Activated T-cell treated with anti-CD3 and anti-CD28 coated beads for 48 hours (primary cell): ENCODE data around the gene ABHD17C.
"Not testable (repeated sequence)": the region's sequence is repeated elsewhere in the genome, so short reads cannot be mapped to it uniquely, and the experiment has no call there.

ENCODE experiments used
- DNase-seq: peaks from one replicate; pipeline ENCODE4 v3.0.0-alpha.2; 2020; ENCODE audit warnings: low read depth

The ABHD17C gene

GRCh38 chr15:80730926-80731325 is 35.8 kb downstream of the ABHD17C start:
- DNase-seq = no peak

- DNase-seq = no peak
Measured at GRCh38 chr15:80732167-80732566, 37.1 kb downstream of the ABHD17C start.

DNA sequence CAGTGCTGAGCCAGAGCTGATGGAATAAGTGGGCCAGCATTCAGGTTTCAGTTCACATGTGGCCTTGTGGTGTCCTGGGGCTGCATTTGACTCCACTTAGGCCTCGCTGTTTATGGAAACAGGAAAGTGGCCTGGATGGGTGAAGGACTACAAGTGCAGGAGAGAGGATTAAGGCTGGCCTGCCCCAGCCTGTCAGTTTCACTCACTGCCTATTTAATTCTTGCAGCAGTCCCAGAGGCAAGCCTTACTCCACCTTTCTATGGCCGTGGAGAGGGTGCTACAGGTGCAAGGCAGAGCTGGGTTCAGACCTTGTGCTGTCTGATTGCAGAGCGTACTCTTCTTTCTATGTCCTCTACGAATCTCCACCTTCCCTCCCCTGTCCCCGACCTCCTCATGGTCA is 37.7 kb downstream of the ABHD17C start:
- DNase-seq = no peak

DNA sequence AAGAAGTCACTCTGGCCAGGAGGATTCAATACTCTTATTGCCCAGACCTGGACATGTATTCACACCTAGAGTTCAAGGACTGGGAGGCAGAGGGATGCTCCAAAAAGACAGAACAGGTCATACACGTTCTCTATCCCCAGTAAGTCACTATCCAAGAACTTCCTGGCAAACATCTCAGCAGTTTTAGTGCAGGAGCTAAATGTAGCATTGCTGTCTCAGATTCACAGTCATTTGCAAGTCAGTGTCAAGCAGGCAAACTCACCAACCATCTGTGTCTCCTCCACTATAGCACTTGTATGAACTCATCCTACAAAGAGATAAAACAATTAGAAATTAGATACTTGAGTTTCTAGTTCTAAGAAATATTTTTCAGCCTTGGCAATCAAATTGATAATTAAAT is 38.4 kb downstream of the ABHD17C start:
- DNase-seq = no peak

- no peak for DNase-seq
Measured at GRCh38 chr15:80735344-80735743, 40.2 kb downstream of the ABHD17C start.

DNA sequence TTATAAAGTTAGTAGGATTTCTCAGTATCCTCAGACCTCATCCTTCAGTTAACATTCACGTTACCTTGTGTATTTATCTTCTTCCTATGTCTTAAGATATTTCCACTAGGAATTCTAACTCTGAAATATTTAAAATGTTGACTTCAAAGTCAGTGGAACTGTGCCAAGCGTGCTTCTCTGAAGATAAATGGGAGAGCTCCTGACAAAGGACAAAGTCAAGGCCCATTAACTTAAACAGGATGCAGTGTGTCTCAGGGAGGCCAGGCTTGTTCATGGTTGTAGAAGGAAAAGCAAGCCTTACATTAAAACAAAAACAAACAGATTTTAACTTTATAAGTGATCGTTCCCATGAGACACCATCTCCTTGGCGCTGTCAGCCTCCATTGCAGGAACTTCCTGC is 41.5 kb downstream of the ABHD17C start:
- no peak for DNase-seq

DNA sequence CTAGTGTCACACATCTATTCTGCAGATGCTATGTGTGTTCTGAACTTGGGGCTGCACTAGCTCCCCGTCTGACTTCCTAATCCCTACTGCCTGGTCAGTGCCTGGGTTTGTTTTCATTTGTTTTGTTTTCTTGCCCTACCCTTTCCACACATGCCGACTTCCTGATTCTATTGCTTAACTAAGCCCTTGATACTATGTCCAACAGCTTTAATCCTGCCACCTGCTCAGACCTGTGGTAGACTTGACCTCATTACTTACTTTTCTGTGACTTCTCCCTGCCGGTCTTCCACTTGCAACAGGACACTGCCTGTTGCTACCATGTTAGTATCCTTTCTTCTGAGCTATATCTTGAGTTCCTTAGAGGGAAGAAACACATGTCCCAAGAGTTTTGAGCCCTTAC is 44.8 kb downstream of the ABHD17C start:
- no peak for DNase-seq

- no peak for DNase-seq
Measured at GRCh38 chr15:80742081-80742480, 47.0 kb downstream of the ABHD17C start.

GRCh38 chr15:80743189-80743833 is 48.2 kb downstream of the ABHD17C start:
- no peak for DNase-seq

DNA sequence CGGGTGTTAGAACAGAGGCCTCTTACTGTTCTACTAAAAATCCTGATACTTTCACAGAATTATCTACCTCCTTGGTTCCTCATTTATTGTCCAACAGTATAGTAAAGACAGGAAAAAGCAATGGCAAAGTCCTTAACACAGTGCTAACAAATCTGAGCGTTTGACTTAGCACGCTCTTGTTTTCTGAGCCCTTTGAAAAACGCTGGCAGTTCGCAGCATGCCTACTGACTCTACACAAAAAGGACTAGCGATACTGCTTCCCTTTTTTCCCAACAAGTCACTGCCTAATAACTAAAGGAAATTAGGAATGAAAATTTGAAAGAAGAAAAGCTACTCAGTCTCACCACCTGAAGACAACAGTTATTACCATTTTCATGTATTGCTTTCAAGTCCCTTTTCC is 49.3 kb downstream of the ABHD17C start:
- no peak for DNase-seq

- DNase-seq = no peak
Measured at GRCh38 chr15:80744826-80745225, 49.7 kb downstream of the ABHD17C start.

DNA sequence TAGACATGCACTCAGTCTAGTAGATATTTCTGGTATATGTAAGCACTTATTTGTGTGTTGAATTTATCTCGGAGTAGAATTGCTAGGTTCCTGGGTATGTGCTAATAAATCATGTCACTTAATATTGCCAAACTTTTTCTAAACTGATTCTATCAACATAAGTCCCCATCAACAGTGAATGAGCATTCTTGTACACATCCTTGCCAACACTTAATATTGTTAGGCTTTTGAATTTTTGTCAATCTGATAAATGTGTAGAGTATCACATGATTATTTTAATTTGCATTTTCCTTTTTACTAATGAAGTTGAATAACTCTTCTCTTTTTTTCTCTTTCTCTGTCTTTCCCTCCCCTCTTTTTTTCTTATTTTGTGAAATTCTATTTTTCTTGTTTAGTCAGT is 50.8 kb downstream of the ABHD17C start:
- no peak for DNase-seq

- no peak for DNase-seq
Measured at GRCh38 chr15:80747317-80748053, 52.4 kb downstream of the ABHD17C start.

DNA sequence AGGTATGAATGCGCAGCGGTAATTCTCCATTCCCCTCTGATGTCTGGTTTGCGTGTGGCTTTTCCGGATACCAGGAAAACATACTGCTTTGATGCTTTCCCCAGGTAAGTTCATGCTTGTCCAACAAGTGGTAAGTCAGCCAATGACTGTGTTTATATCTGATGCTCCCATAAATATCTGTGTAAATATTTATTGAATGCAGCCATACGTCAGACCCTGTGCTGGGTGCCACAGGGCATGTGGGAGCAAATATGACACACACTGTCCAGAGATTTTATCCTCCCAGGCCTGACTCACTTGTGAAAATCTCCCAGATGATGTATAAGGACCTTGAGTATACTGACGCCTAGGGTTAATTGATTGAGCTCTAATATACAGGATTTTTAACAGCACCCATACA is 54.5 kb downstream of the ABHD17C start:
- DNase-seq = no peak

GRCh38 chr15:80750575-80750974 is 55.5 kb downstream of the ABHD17C start:
- no peak for DNase-seq

- DNase-seq = no peak
Measured at GRCh38 chr15:80752204-80752603, 57.1 kb downstream of the ABHD17C start.

DNA sequence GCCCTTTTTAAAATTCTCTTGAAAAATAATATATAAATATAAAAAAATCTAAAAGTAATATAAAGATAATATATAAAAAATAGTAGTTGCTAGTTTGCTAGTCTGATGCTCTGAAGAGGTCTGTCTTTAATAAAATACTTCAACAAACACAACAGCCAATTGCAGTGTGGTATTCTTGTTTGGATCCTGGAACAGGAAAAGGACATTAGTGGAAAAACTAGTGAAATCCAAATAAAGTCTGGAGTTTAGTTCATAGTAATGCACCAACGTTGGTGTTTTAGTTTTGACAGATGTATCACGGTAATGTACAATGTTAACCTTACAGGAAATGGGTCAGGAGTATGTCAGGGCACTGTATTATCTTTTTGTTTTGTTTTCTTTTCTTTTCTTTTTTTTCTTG is 58.1 kb downstream of the ABHD17C start:
- no peak for DNase-seq

GRCh38 chr15:80754014-80754413 is 58.9 kb downstream of the ABHD17C start:
- DNase-seq = no peak

DNA sequence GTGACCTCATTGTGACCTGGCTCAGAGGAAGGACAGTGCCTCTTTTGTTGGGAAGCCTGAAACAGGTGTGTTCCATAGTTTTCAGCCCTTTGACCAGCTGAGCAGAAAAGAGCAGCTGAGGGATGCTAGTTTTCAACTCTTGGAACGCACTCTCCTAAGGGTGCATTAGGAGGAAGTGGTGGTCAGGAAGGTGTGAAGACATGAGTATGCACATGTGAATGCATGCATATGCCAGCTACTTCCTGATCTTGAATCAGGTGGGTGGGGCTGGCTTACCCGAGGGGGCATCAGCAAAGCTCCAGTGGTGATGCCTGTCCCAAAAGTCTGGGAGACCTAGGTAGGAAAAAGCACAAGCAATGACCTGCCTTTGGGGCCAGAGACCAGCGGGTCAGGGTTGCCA is 60.8 kb downstream of the ABHD17C start:
- DNase-seq = no peak

DNA sequence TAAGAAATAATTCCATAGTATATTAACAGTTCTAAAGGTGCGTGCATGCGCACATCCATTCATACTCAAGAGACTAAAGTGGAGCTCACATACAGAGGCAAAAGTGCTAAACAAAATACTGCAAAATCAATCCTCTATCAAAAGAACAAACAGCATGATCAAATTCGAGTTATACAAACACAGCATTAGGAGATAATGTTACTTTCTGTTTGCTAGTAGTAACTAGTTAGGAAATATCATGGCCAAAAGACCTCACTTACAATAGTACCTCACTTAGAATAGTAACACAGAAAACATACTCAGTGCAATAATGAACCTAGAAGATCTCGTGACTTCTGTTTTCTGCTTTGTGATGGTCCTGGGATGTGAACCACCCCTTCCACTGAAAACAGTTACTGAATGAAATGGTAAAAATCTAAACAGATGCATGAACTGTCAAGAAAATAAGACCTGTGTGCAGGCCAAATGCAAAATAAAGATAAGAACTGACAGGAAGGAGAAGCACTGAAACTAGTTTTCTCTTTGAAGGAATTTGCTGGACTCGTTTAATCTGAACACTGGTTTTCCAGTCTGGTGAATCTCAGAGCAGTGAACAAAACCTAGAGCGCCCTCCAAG is 63.1 kb downstream of the ABHD17C start:
- DNase-seq = no peak

DNA sequence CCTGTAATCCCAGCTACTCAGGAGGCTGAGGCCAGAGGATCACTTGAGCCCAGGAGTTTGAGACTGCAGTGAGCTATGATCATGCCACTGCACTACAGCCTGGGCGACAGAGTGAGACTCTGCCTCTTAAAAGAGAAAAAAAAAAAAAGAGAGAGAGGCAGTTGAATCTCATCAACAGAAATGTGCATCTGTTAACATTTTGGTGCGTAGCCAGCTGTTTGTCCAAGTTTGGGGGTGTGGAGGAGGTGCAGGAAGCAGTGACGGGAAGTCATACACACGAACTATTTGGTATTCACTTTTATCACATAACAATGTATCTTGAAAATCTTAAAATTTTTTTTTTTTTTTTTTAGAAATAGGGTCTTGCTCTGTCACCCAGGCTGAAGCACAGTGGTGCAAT is 65.8 kb downstream of the ABHD17C start:
- DNase-seq = no peak

GRCh38 chr15:80761754-80762153 is 66.6 kb downstream of the ABHD17C start:
- DNase-seq = no peak

DNA sequence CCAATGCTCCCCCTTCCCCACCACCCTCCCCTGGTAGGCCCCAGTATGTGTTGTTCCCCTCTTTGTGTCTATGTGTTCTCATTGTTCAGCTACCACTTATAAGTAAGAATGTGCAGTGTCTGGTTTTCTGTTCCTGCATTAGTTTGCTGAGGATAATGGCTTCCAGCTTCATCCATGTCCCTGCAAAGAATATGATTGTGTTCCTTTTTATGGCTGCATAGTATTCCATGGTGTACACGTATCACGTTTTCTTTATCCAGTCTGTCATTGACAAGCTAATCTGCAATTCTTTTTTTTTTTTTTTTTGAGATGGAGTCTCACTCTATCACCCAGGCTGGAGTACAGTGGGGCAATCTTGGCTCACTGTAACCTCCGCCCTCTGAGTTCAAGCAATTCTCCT is 68.1 kb downstream of the ABHD17C start:
- DNase-seq = not testable (repeated sequence)

DNA sequence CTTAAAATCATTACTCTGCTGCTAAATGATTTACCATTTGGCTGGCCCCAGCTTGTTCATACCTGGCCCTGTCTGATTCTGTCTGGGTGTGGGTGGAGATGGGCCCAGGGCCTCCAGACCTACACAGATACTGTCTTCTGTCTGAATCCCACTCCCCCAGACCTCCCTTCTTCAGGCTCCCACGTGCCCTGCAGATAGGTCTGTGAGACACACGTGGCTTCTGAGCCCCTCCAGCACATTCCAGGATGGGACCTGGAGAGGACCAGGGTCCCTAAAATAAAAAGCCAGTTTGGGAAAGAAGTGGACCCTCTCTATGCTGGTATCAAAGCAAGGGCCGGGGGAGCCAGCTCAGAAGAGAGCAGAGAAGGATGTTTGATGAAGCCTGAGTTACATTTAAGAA is 69.4 kb downstream of the ABHD17C start:
- DNase-seq = no peak
